Measurements from ENCODE around the gene DCTN5.

DNA sequence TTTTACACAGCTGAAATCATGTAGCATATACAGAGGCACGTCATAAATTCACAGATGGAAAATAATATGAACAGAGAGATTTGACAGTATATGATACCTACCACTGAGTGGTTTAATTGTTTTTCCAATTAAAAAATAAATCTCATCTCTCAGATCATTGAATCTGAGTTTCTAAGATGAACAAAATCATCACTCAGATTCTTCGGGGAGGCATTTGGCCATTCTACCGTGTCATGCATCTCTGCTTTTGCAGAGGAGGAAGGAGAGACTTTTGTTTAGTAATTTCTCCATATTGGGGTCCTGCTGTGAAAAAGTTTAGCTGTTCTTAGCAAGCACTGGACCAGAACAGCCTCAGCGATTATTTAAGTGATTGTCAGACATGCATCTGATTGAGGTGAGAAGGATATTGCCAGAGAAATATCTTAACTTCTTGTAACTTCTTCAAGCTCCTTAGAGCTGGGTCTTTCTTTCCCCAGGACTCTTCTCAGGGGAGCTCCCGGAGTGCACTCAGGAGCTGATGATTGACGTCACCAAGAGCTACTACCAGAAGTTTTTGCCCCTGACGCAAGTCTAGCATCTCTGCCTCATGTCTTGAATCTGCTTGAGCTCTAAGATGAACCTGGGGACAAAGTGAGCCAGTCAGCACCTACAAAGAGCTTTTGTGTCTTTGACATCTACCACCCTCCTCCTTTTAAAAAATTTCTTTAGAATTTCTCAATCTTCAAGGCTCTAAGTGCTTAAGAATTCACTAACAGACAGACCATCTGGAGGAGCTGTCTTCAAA, 25.5 kb downstream of the DCTN5 start:
- TF ChIP-seq, protein P1, sequence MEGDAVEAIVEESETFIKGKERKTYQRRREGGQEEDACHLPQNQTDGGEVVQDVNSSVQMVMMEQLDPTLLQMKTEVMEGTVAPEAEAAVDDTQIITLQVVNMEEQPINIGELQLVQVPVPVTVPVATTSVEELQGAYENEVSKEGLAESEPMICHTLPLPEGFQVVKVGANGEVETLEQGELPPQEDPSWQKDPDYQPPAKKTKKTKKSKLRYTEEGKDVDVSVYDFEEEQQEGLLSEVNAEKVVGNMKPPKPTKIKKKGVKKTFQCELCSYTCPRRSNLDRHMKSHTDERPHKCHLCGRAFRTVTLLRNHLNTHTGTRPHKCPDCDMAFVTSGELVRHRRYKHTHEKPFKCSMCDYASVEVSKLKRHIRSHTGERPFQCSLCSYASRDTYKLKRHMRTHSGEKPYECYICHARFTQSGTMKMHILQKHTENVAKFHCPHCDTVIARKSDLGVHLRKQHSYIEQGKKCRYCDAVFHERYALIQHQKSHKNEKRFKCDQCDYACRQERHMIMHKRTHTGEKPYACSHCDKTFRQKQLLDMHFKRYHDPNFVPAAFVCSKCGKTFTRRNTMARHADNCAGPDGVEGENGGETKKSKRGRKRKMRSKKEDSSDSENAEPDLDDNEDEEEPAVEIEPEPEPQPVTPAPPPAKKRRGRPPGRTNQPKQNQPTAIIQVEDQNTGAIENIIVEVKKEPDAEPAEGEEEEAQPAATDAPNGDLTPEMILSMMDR (IDR thresholded peaks at IDR 0.05) = no peak
- TF ChIP-seq POLR2A (IDR thresholded peaks at IDR 0.05) = no peak
